NK-92 (cell line): Measurements from ENCODE around the gene PLA2G4D.

Source experiments
- DNase-seq: peaks from one replicate; lab custom pipeline; 2025; ENCODE audit not compliant: unreplicated experiment; lab: John Stamatoyannopoulos, UW

PLA2G4D gene

GRCh38 chr15:42079401-42079908, 14.9 kb downstream of the PLA2G4D start:
- DNase-seq: no peak

GRCh38 chr15:42078903-42079302, 15.5 kb downstream of the PLA2G4D start:
- DNase-seq: no peak

DNA sequence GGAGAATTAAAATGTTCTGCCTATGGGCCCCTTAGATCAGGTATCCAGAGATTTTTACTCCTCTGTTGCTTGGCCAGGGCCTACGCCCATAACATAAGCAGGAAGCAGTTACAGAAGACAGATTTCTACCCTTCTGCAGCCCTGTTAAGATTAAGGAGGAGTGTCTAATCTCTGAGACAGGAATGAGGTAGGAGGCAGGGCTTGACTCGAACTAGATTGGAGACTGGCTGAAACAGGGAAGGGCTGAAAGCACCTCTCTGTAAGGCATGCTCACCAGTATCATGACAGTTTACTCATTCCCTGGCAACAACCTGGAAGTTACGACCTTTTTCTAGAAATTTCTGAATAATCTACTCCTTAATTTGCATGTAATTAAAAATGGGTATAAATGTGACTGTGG, 16.7 kb downstream of the PLA2G4D start:
- no peak for DNase-seq

GRCh38 chr15:42073418-42073817, 20.9 kb downstream of the PLA2G4D start:
- DNase-seq: no peak

DNA sequence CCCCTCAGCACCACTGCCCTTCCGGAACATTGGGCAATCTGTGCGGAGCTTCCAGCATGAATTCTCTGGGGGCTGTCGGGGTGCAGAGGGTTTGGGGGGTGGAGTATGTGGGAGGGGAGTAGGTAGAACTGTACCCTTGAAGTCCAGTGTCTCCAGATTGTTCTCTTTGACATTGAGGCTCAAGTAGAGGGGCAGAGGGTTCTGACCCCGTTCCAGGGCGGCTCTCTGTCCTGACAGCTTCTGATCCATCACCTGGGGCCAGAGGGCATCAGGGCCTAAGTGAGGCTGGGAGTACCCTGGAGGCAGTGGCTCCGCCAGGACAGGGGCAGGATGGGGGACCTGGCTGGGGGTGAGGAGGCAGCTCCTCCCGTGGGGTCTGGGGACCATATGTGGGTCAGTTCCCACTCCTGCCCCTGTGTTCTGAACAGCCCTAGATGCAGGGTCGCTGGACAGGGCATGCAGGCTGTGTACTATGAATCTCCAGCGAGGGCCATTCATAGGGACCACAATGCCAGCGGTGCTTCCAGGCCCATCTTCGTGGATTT, 22.1 kb downstream of the PLA2G4D start:
- no peak for DNase-seq

DNA sequence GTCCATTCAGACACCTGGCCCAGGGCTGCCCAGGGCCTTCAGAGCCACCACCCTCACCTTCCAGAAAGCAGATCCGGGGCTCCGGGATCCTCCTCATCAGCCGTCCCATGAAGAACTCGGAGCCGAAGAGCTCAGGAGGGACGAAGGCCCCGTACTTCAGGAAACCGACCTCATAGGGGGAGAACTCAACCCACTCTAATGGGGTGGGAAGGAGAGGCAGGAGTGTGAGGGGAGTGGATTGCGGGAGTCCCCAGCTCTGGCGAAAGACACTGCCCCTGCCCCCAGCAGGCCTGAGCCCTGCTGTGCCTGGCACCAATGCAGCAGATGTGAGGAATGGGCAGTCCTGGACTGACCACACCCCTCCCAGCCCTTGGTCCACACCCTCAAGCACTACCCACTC, 22.6 kb downstream of the PLA2G4D start:
- no peak for DNase-seq

GRCh38 chr15:42070976-42071350, 23.4 kb downstream of the PLA2G4D start:
- DNase-seq: no peak

GRCh38 chr15:42070279-42070975, 23.9 kb downstream of the PLA2G4D start:
- no peak for DNase-seq

- DNase-seq: no peak
Observed at GRCh38 chr15:42069496-42070278, 24.7 kb downstream of the PLA2G4D start.

DNA sequence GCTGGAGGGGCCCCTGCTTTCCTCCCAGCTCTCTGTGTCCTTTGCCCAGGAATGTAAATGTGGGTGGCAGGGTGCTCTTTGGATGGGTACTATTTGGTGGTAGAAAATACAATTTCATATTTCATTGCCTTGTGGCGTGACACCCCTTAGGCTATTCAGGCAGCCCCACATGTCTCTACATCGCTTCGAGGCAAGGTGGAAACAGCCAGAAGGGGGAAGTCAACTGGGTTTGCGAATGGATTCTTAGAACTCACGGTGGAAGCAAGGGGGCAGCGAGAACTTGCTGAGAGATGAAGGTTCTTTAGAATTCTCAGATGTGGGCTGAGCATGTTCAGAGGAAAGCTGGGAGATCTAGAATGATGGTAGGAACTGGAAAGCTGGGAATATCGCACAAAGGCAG, 25.3 kb downstream of the PLA2G4D start:
- no peak for DNase-seq

DNA sequence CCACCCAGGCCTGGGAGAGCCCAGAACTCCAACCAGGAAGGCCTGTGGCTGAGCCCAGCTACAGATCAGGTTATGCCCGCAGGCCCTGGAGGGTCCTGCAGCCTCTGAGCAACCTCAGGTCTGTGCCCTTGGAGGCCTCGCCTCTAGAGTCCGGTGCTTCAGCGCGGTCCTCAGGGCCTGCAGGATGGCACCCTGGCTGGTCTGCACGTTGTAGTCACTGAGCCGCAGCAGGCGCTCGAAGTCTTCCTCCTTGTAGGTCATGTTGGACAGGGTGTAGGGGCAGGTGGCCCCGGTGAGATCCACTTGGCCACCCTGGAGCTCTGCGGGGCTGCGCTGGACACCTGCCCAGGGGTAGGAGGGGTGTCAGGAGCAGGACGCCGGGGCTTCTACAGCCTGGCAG, 25.8 kb downstream of the PLA2G4D start:
- no peak for DNase-seq

GRCh38 chr15:42066764-42067415, 27.5 kb downstream of the PLA2G4D start:
- no peak for DNase-seq

DNA sequence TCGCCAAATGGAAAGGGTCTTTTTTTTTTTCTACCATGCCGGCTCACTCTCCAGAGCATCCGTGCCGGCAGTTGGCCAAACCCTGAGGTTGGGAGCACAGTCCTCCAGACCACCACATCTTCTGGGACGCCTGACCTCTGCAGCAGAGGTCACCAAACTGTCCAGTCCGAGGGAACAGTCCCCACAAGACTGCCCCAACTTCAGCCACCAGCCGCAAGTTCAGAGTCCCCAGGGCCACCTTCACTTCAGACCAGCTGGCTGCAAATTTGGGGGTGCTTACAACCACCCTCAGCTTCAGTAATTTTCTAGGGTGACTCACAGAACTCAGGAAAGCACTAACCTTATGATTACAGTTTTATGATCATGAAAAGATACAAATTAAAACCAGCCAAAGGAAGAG, 28.9 kb downstream of the PLA2G4D start:
- DNase-seq: no peak

- DNase-seq: no peak
Observed at GRCh38 chr15:42065033-42065432, 29.3 kb downstream of the PLA2G4D start.

DNA sequence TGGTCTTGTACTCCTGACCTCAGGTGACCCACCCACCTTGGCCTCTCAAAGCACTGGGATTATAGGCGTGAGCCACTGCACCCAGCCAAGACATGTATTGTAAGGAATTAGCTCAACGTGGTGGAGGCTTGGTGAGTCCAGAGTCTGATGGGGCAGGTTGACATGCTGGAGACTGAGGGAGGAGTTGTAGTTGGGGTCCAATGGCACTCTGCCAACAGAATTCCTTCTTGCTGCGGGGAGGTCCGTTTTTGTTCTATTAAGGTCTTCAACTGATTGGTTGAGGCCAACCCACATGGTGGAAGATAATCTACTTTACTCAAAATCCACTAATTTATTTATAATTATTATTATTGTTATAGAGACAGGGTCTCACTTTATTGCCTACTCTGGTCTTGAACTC, 30.1 kb downstream of the PLA2G4D start:
- no peak for DNase-seq

DNA sequence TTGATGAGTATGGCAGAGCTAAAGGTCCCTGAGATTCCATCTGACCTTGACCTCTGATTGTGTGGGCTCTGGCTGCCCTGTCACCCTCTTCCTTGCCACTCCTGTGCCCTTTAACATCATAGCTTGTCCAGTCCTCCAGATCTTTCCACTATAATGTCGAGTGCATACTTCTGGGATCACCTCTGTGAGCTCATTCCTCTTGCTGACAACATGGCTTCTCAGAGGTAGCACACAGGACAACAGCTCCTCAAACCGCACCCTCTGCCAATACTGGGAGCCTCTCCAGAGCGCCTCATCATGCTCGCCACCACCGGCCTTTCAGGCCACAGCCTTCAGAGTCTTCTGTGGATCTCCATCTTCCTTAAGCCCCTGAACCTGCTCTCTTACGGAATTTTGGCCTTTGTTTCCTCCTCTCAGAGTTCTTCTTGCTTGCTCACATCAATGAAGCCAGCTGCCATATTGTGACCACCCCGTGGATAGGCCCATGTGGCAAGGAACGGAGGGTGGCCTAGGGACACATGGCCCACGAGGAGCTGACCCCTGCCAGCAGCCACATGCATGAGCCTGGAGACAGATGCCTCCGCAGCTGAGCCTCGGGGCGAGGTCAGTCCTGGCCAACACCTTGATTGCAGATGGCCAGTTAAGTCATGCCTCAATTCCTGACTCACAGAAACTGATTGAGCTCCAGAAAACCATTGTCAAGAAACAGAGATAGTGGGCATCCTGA, 31.1 kb downstream of the PLA2G4D start:
- DNase-seq: no peak

DNA sequence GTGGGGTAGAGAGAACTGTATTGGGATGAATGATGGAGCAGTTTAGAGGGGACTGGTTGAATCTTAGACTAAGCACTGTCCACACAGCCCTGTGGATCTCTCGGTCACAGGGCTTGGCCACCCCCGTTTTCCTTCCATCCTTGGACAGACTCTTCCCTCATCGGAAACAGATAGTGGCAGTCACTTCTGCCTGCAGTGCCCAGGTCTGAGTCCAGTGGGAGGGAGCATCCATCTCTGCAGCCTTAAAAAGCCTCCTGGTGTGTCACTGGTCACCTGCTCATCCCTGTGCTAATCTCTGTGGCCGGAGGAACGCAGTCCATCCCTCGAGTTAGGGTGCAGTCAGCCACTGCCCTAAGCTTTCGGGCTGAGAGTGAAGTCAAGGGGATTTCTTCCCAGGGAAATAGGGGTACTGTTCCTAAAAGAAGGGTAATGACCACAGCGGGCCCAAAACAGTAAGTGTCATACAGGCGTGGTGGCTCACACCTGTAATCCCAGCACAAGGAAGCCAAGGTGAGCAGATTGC, 32.0 kb downstream of the PLA2G4D start:
- no peak for DNase-seq

GRCh38 chr15:42060797-42061196, 33.6 kb downstream of the PLA2G4D start:
- no peak for DNase-seq

DNA sequence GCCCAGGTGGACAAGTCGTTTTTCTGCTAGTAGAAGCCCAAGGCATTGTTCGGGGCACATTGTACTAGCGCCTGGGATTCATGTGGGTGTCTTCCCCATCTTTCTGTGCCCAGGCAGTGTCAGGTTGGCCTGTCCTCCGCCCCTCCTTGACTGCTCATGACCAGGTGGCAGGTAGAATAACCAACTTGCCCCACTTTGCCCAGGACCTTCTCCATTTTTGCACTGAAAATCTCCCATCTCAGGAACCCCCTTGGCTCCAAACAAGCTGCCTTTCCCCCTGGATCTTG, 33.9 kb downstream of the PLA2G4D start:
- no peak for DNase-seq

DNA sequence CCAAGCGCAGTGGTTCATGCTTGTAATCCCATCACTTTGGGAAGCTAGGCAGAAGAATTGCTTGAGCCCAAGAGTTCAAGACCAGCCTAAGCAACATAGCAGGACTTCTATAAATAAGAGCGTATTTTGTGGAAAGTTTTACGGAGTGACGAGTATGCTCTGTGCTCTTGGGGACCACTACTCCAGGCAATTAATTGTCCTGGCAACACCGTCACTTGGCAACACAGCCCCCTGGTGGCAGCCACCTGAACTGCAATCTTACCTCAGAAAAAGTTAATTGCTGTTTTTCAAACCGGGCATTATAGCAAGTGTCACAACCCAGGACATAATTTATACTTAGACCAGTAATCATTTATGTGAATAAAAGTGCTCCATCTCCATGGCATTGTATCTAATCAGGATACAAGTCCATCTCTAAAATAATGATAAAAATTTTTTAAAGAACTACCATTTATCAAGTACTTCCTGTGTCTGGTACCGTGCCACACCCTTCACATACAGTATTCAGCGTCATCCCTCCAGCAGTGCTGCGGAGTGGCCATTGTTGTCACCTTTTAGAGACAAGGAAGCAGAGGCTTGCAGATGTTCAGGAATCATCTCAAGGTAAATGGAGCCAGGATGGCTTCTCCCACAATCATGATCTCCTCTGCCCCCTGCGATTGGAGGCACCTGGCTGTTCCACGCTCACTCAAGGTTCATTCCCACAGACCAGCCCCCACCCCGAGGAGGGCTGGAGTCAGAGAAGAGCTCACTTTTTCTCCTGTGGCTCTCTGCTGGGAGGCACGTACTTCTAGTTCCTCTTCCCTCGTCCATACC, 34.5 kb downstream of the PLA2G4D start:
- DNase-seq: no peak
